SU-DHL-6 (cell line): ENCODE measurements around the gene INIP.

Experiments
- H2AFZ ChIP-seq: fragments of 200-600 bp; sonication (generic); 2 replicates; pipeline ENCODE4 v1.6.1; 2014; ENCODE audit warnings: low read depth, mild to moderate bottlenecking, moderate library complexity, mixed read lengths, antibody characterized with exemption, low read length; ENCODE audit not compliant: severe bottlenecking
- H3F3A ChIP-seq: fragments of 200-600 bp; shearing (Covaris generic); 2 replicates; pipeline ENCODE4 v1.6.0; 2016; ENCODE audit warnings: antibody characterized with exemption, mild to moderate bottlenecking; ENCODE audit not compliant: insufficient read depth
- H3K27ac ChIP-seq: fragments of 200-600 bp; sonication (generic); 2 replicates; pipeline ENCODE4 v1.5.1; 2016; ENCODE audit warnings: low read depth, mild to moderate bottlenecking, low read length, moderate library complexity, mixed read lengths
- H3K27me3 ChIP-seq: fragments of 200-600 bp; sonication (generic), shearing (Covaris generic); 2 replicates; pipeline ENCODE4 v1.6.0; 2014; ENCODE audit warnings: mild to moderate bottlenecking, low read length
- H3K36me3 ChIP-seq: fragments of 200-600 bp; sonication (generic); 2 replicates; pipeline ENCODE4 v1.6.1; 2014; ENCODE audit warnings: mild to moderate bottlenecking, low read length, mixed read lengths
- H3K4me2 ChIP-seq: fragments of 300-600, 200-600 bp; shearing (Covaris generic), sonication (generic); 2 replicates; pipeline ENCODE4 v1.6.0; 2014; ENCODE audit warnings: low read length, low read depth, mild to moderate bottlenecking; ENCODE audit not compliant: poor library complexity, severe bottlenecking
- H3K4me3 ChIP-seq: fragments of 200-600 bp; sonication (generic); 2 replicates; pipeline ENCODE4 v1.5.1; 2014; ENCODE audit warnings: antibody characterized with exemption, low read length, mild to moderate bottlenecking, mixed read lengths; ENCODE audit not compliant: insufficient read depth, poor library complexity, severe bottlenecking
- H3K79me2 ChIP-seq: fragments of 200-600 bp; sonication (generic); 2 replicates; pipeline ENCODE4 v1.6.1; 2014; ENCODE audit warnings: mild to moderate bottlenecking, low read length, moderate library complexity; ENCODE audit not compliant: insufficient read depth
- H3K9ac ChIP-seq: fragments of 200-600 bp; sonication (generic); 2 replicates; pipeline ENCODE4 v1.7.0; 2014; ENCODE audit warnings: mild to moderate bottlenecking, low read length
- H3K9me2 ChIP-seq: fragments of 200-600 bp; sonication (generic); replicated peaks from 2 replicates; pipeline ENCODE4 v1.6.1; 2014; ENCODE audit warnings: low read length; ENCODE audit not compliant: insufficient read depth
- H3K9me3 ChIP-seq: fragments of 200-600 bp; sonication (generic); 2 replicates; pipeline ENCODE4 v1.6.1; 2014; ENCODE audit warnings: low read length, mixed read lengths; ENCODE audit not compliant: insufficient read depth
- H4K20me1 ChIP-seq: fragments of 200-600 bp; sonication (generic); 2 replicates; pipeline ENCODE4 v1.6.1; 2014; ENCODE audit warnings: low read depth, mild to moderate bottlenecking, antibody characterized with exemption, low read length, moderate library complexity, mixed read lengths
- CTCF ChIP-seq: fragments of 200-600 bp; sonication (generic); IDR thresholded peaks from one replicate; pipeline ENCODE4 v1.5.1; 2017; ENCODE audit warnings: antibody characterized with exemption, mild to moderate bottlenecking, low read length, moderate library complexity; ENCODE audit not compliant: insufficient read depth, poor library complexity, severe bottlenecking
- EZH2phosphoT487 ChIP-seq: fragments of 200-600 bp; sonication (generic), shearing (Covaris generic); conservative IDR thresholded peaks from 2 replicates; pipeline ENCODE4 v1.6.1; 2018; ENCODE audit warnings: mild to moderate bottlenecking, antibody characterized with exemption, low read length, moderate library complexity, mixed read lengths

INIP gene

GRCh38 chr9:112665347-112665746, 52.6 kb downstream of the INIP start:
- H3K9me2 ChIP-seq: no peaks in the 10 kb centered on the region
- TF ChIP-seq EZH2phosphoT487 (no peak), CTCF (no peak)
- H3K9ac ChIP-seq: no peak overlapping the region
- no peaks in the 10 kb centered on the region for H3K27me3 ChIP-seq
- H4K20me1 ChIP-seq: no peaks in the 10 kb centered on the region
- no peaks in the 10 kb centered on the region for H3K79me2 ChIP-seq
- H3K4me2 ChIP-seq: no peak overlapping the region
- no peak overlapping the region for H3K4me3 ChIP-seq
- H3K27ac ChIP-seq: no peak overlapping the region
- H3K36me3 ChIP-seq: no peaks in the 10 kb centered on the region
- H3F3A ChIP-seq: no peaks in the 10 kb centered on the region
- no peaks in the 10 kb centered on the region for H3K9me3 ChIP-seq
- no peak overlapping the region for H2AFZ ChIP-seq

GRCh38 chr9:112664531-112664930, 53.4 kb downstream of the INIP start:
- no peak overlapping the region for H3K9ac ChIP-seq

GRCh38 chr9:112663681-112664080, 54.2 kb downstream of the INIP start:
- H3K9me2 ChIP-seq: no peaks in the 10 kb centered on the region
- no peaks in the 10 kb centered on the region for H3K36me3 ChIP-seq
- H3K79me2 ChIP-seq: no peaks in the 10 kb centered on the region
- H3K27me3 ChIP-seq: no peaks in the 10 kb centered on the region
- no peaks in the 10 kb centered on the region for H3K9me3 ChIP-seq
- no peak overlapping the region for H3K27ac ChIP-seq
- no peak overlapping the region for H3K4me2 ChIP-seq
- H3K4me3 ChIP-seq: no peak overlapping the region
- TF ChIP-seq EZH2phosphoT487: no peak
- no peak for TF ChIP-seq CTCF
- no peak overlapping the region for H2AFZ ChIP-seq
- no peaks in the 10 kb centered on the region for H3F3A ChIP-seq
- H4K20me1 ChIP-seq: no peaks in the 10 kb centered on the region
- H3K9ac ChIP-seq: no peak overlapping the region

More at GRCh38 chr9:112664531-112664930, 53.4 kb downstream of the INIP start:
- no peaks in the 10 kb centered on the region for H3K79me2 ChIP-seq
- no peaks in the 10 kb centered on the region for H3F3A ChIP-seq
- no peaks in the 10 kb centered on the region for H4K20me1 ChIP-seq
- H3K27me3 ChIP-seq: no peaks in the 10 kb centered on the region
- TF ChIP-seq EZH2phosphoT487 (no peak), CTCF (no peak)
- H3K4me3 ChIP-seq: no peak overlapping the region
- H2AFZ ChIP-seq: no peak overlapping the region
- no peak overlapping the region for H3K4me2 ChIP-seq
- no peaks in the 10 kb centered on the region for H3K9me3 ChIP-seq
- H3K27ac ChIP-seq: no peak overlapping the region
- H3K9me2 ChIP-seq: no peaks in the 10 kb centered on the region
- H3K36me3 ChIP-seq: no peaks in the 10 kb centered on the region

GRCh38 chr9:112659906-112660305, 58.0 kb downstream of the INIP start:
- no peak overlapping the region for H3K4me3 ChIP-seq
- H3K27ac ChIP-seq: no peak overlapping the region
- H3K79me2 ChIP-seq: no peaks in the 10 kb centered on the region
- no peak overlapping the region for H2AFZ ChIP-seq
- no peaks in the 10 kb centered on the region for H3K27me3 ChIP-seq
- H3K9me2 ChIP-seq: no peaks in the 10 kb centered on the region
- H4K20me1 ChIP-seq: no peaks in the 10 kb centered on the region
- no peaks in the 10 kb centered on the region for H3K36me3 ChIP-seq
- no peaks in the 10 kb centered on the region for H3K9me3 ChIP-seq
- no peak overlapping the region for H3K9ac ChIP-seq
- peaks cover 1% of the 10 kb centered on the region; the same call in 1 of the 2 replicates for H3F3A ChIP-seq
- TF ChIP-seq EZH2phosphoT487: no peak
- TF ChIP-seq CTCF: no peak
- no peak overlapping the region for H3K4me2 ChIP-seq
